B cell (primary cell): Measurements from ENCODE around the gene FUNDC2. TPM values are rescaled to one million over a fixed set of nuclear protein-coding genes. Genes with fewer than 3 reads are reported as not detected.

ENCODE experiments used
- ATAC-seq: fragments of 200-7000 bp; cut with Tn5 transposase; one replicate; pipeline ENCODE4 v1.10.0; 2021; ENCODE audit warnings: low read depth, mild to moderate bottlenecking, moderate number of reproducible peaks, moderate library complexity
- CTCF ChIA-PET: fragments of 350-600 bp; sonication (Branson Sonifier 250); formaldehyde crosslinking; loops from one replicate; lab custom pipeline; 2021; ENCODE audit warnings: antibody characterized with exemption, inconsistent platforms; lab: Charles Lee
- POLR2A ChIA-PET: fragments of 350-600 bp; sonication (Branson Sonifier 250); formaldehyde crosslinking; loops from one replicate; lab custom pipeline; 2021; ENCODE audit warnings: antibody characterized with exemption; lab: Charles Lee
- DNase-seq: peaks from one replicate; pipeline ENCODE4 v3.0.0; 2013
- H2AFZ ChIP-seq: 2 replicates; pipeline ENCODE4 v1.6.1; 2012; ENCODE audit warnings: mild to moderate bottlenecking, low read depth, low read length; ENCODE audit not compliant: insufficient read depth, poor library complexity, severe bottlenecking
- H3K27ac ChIP-seq, 2 donors: 1 replicate in 1 of 2; 2 replicates in 1 of 2; pipeline ENCODE4 v1.5.1; 2012 to 2013; ENCODE audit warnings: low read length in 2 of 2, mild to moderate bottlenecking in 2 of 2, moderate library complexity in 1 of 2
- H3K27me3 ChIP-seq, 4 experiments: fragments of 200-600 bp in 1 of 4; sonication (generic) in 1 of 4; replicated peaks in 1 of 4; 1 replicate in 2 of 4; 2 replicates in 2 of 4; pipeline versions ENCODE4 v1.6.1 to v1.7.0; 2013 to 2016; ENCODE audit warnings: low read length in 3 of 4, mild to moderate bottlenecking in 2 of 4, mixed read lengths in 1 of 4, moderate library complexity in 1 of 4; ENCODE audit not compliant: insufficient read depth in 4 of 4, control insufficient read depth in 3 of 4; ENCODE audit errors: control extremely low read depth in 1 of 4
- H3K36me3 ChIP-seq, 2 experiments: replicated peaks in 1 of 2; 1 replicate in 1 of 2; 2 replicates in 1 of 2; pipeline versions ENCODE4 v1.6.1 to v1.7.1; 2013; ENCODE audit warnings: low read length in 1 of 2; ENCODE audit not compliant: insufficient read depth in 2 of 2, control insufficient read depth in 1 of 2; ENCODE audit errors: control extremely low read depth in 1 of 2, extremely low read depth in 1 of 2
- H3K4me1 ChIP-seq, 2 donors: fragments of 200-600 bp in 1 of 2; sonication (generic) in 1 of 2; 1 replicate in 1 of 2; 2 replicates in 1 of 2; pipeline versions ENCODE4 v1.5.1 to v1.6.1; 2013 to 2017; ENCODE audit warnings: low read length in 2 of 2; ENCODE audit not compliant: control insufficient read depth in 2 of 2, insufficient read depth in 2 of 2
- H3K4me2 ChIP-seq: replicated peaks from 2 replicates; pipeline ENCODE3; 2012; ENCODE audit warnings: mild to moderate bottlenecking, low read depth, low read length; ENCODE audit not compliant: poor library complexity, severe bottlenecking
- H3K4me3 ChIP-seq, 5 experiments: fragments of 200-600 bp in 1 of 5; sonication (generic) in 1 of 5; 1 replicate in 3 of 5; 2 replicates in 2 of 5; pipeline versions ENCODE4 v1.5.1 to v1.7.0; 2011 to 2016; ENCODE audit warnings: low read length in 4 of 5, mild to moderate bottlenecking in 4 of 5, low read depth in 2 of 5, control low read depth in 1 of 5, moderate library complexity in 1 of 5; ENCODE audit not compliant: insufficient read depth in 1 of 5; ENCODE audit errors: control extremely low read depth in 1 of 5, extremely low read depth in 1 of 5
- H3K79me2 ChIP-seq: fragments of 200-600 bp; sonication (generic); one replicate; pipeline ENCODE4 v1.6.0; 2016; ENCODE audit warnings: low read length; ENCODE audit not compliant: control insufficient read depth, insufficient read depth
- H3K9ac ChIP-seq: fragments of 200-600 bp; sonication (generic); 2 replicates; pipeline ENCODE4 v1.6.1; 2017; ENCODE audit warnings: mild to moderate bottlenecking, low read length, moderate library complexity
- H3K9me3 ChIP-seq, 3 donors: one replicate each; pipeline versions ENCODE4 v1.6.1 to v1.7.1; 2013; ENCODE audit warnings: low read length in 2 of 3; ENCODE audit not compliant: control insufficient read depth in 2 of 3, insufficient read depth in 1 of 3; ENCODE audit errors: control extremely low read depth in 1 of 3
- H4K20me1 ChIP-seq: 2 replicates; pipeline ENCODE4 v1.6.0; 2012; ENCODE audit warnings: mild to moderate bottlenecking, low read length; ENCODE audit not compliant: insufficient read depth, control insufficient read depth, poor library complexity, severe bottlenecking
- H3K27ac Mint-ChIP-seq: one replicate; pipeline ENCODE4 v1.8.0; 2021; ENCODE audit warnings: mixed read lengths
- H3K27me3 Mint-ChIP-seq: one replicate; pipeline ENCODE4 v1.8.0; 2021; ENCODE audit warnings: mixed read lengths
- H3K4me1 Mint-ChIP-seq: one replicate; pipeline ENCODE4 v1.8.0; 2021; ENCODE audit warnings: mixed read lengths
- H3K4me3 Mint-ChIP-seq: one replicate; pipeline ENCODE4 v1.8.0; 2021; ENCODE audit warnings: mixed read lengths
- H3K9me3 Mint-ChIP-seq: one replicate; pipeline ENCODE4 v1.8.0; 2022; ENCODE audit warnings: mixed read lengths; ENCODE audit not compliant: insufficient read depth
- CTCF ChIP-seq: fragments of 200-600 bp; IDR thresholded peaks from one replicate; pipeline ENCODE4 v1.8.0; 2022; ENCODE audit warnings: antibody characterized with exemption, mild to moderate bottlenecking
- EZH2 ChIP-seq: IDR thresholded peaks from 2 replicates; pipeline ENCODE4 v1.6.1; 2012; ENCODE audit warnings: borderline replicate concordance, low read depth, mild to moderate bottlenecking, moderate library complexity, low read length; ENCODE audit not compliant: insufficient read depth, poor library complexity, severe bottlenecking
- WGBS: methylation state at CpG from one replicate; pipeline ENCODE4 v1.1.5; 2013; ENCODE audit warnings: missing lambda C conversion rate; ENCODE audit not compliant: insufficient coverage; 5-methylcytosine and 5-hydroxymethylcytosine counted together
- intact Hi-C: fragments of 100-400 bp; cut with micrococcal nuclease; formaldehyde crosslinking; loops from one replicate; pipeline ENCODE4 v1.10.0; 2022
- polyA plus RNA-seq: library from polyadenylated mRNA; depleted of rRNA; stranded (reverse); fragments of >200 nt; gene quantifications from 2 replicates; pipeline ENCODE4 v1.2.3, GENCODE V29; 2012
- total RNA-seq, 2 donors: library from RNA; stranded (reverse); fragments of 120-200 nt in 1 of 2; gene quantifications; 1 replicate in 1 of 2; 2 replicates in 1 of 2; pipeline versions ENCODE4 v1.2.3 to v1.2.4, GENCODE V29; 2013 to 2022

Gene FUNDC2
- total and polyA plus RNA-seq, 2 donors (not counting 1 experiment from before 2014, with no cell fraction given) = 32.3 to 46.5 TPM

GRCh38 chrX:155027509-155028066, 944 bp downstream of the FUNDC2 start:
- POLR2A ChIA-PET = interaction anchor here (1.4 kb wide), 1 partner anchor 43 kb away, joined by 7 read pairs; the partner anchor contains the start of genes BRCC3, CMC4 and MTCP1
- WGBS = no CpG with 5 or more reads among the region's 14 CpGs
- H3K27me3 Mint-ChIP-seq = no peaks in the 10 kb centered on the region

More at GRCh38 chrX:155027509-155028066, 944 bp downstream of the FUNDC2 start:
- intact Hi-C loops = loop anchor here (1.0 to 10.0 kb wide), 4 partner anchors 44 to 237 kb away; partner anchors contain the start of genes BRCC3, CMC4, MPP1 and MTCP1
- peaks cover 4 to 8% of the 10 kb centered on the region in 2 donors for H3K4me1 ChIP-seq
- no peaks in the 10 kb centered on the region for H3K9me3 Mint-ChIP-seq
- CTCF ChIA-PET = interaction anchor here (1.0 to 1.3 kb wide), 4 partner anchors 31 to 47 kb away, joined by 3 to 6 read pairs (median 4); no protein-coding TSS in a partner anchor
- peak overlapping the region; percentile 92 for H3K27ac Mint-ChIP-seq
- H2AFZ ChIP-seq = peak overlapping the region; percentile 26
- DNase-seq (peak; percentile 23), ATAC-seq (no peak)
- no peaks in the 10 kb centered on the region for H3K27me3 ChIP-seq
- H3K79me2 ChIP-seq = peaks cover 35% of the 10 kb centered on the region
- peak overlapping the region; percentile 92 for H3K4me3 Mint-ChIP-seq
- peak overlapping the region; percentile 75 for H3K9ac ChIP-seq
- H3K27ac ChIP-seq = peak overlapping the region; percentile 90 to 94
- H4K20me1 ChIP-seq = no peaks in the 10 kb centered on the region
- peak overlapping the region; percentile 65 to 85 (median 70) for H3K4me3 ChIP-seq
- peaks cover 24% of the 10 kb centered on the region for H3K4me1 Mint-ChIP-seq
- no peaks in the 10 kb centered on the region for H3K36me3 ChIP-seq
- TF ChIP-seq EZH2 = no peak
- no peak for TF ChIP-seq CTCF
- no peaks in the 10 kb centered on the region for H3K9me3 ChIP-seq
- H3K4me2 ChIP-seq = peak overlapping the region; percentile 68
